ENCODE data around the gene NPPA. TPM values are rescaled to one million over a fixed set of nuclear protein-coding genes. Genes with fewer than 3 reads are reported as not detected.

NPPA gene
- total and polyA plus RNA-seq, 12 donors: 0.17 to 2.7 TPM; not detected in 10

GRCh38 chr1:11872545-11872944 is 25.0 kb upstream of the NPPA start:
- WGBS, 4 donors: 59 to 64% (median 62%) methylated on average over 5 to 7 of the region's 7 CpGs
- intact Hi-C loops (cut with DNase I): no loop called here

GRCh38 chr1:11869650-11870207 is 22.1 kb upstream of the NPPA start:
- WGBS, 4 donors: 65 to 86% (median 83%) methylated on average over 2 to 5 of the region's 5 CpGs
- no peak for DNase-seq
- no peak overlapping the region for H3K27ac ChIP-seq
- H3K9me3 ChIP-seq (replicated peaks in 1 of 3): no peaks in the 10 kb centered on the region
- no peaks in the 10 kb centered on the region for H3K27me3 ChIP-seq
- no peaks in the 10 kb centered on the region for H3K4me1 ChIP-seq (replicated peaks in 1 of 2)
- H3K36me3 ChIP-seq (replicated peaks in 1 of 2): no peaks in the 10 kb centered on the region
- no peak overlapping the region for H3K4me3 ChIP-seq
- intact Hi-C loops (cut with DNase I): no loop called here
- TF ChIP-seq POLR2A (IDR thresholded peaks at IDR 0.05) (no peak), CTCF (IDR thresholded peaks at IDR 0.05) (no peak)

More at GRCh38 chr1:11872545-11872944, 25.0 kb upstream of the NPPA start:
- no peak for DNase-seq
- Histone ChIP-seq H3K27me3 (no peaks in the 10 kb centered on the region), H3K27ac (no peak overlapping the region), H3K9me3 (replicated peaks in 1 of 3) (no peaks in the 10 kb centered on the region), H3K36me3 (replicated peaks in 1 of 2) (no peaks in the 10 kb centered on the region), H3K4me3 (no peak overlapping the region), H3K4me1 (replicated peaks in 1 of 2) (no peaks in the 10 kb centered on the region)
- TF ChIP-seq POLR2A (IDR thresholded peaks at IDR 0.05) (no peak), CTCF (IDR thresholded peaks at IDR 0.05) (no peak)

DNA sequence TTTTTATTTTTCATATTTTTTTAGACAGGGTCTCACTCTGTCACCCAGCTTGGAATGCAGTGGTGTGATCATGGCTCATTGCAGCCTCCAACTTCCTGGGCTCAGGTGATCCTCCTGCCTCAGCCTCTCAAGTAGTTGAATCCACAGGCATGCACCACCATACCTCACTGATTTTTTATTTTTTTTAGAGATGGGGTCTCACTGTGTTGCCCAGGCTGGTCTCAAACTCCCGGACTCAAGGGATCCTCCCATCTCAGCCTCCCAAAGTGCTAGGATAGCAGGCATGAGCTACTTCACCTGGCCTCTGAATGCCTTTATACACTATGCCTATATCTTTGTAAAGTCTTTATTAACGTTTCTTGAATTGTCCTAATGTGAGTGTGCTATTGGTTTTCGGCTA is 21.5 kb upstream of the NPPA start:
- Histone ChIP-seq H3K4me1 (replicated peaks in 1 of 2) (no peaks in the 10 kb centered on the region), H3K9me3 (replicated peaks in 1 of 3) (no peaks in the 10 kb centered on the region), H3K27ac (no peak overlapping the region), H3K4me3 (no peak overlapping the region), H3K27me3 (no peaks in the 10 kb centered on the region), H3K36me3 (replicated peaks in 1 of 2) (no peaks in the 10 kb centered on the region)
- intact Hi-C loops (cut with DNase I): no loop called here
- TF ChIP-seq POLR2A (IDR thresholded peaks at IDR 0.05) (no peak), CTCF (IDR thresholded peaks at IDR 0.05) (no peak)
- no peak for DNase-seq
- WGBS, 4 donors: 76 to 87% (median 82%) methylated on average over 3 of the region's 3 CpGs

- intact Hi-C loops (cut with DNase I): no loop called here
- no peaks in the 10 kb centered on the region for H3K9me3 ChIP-seq (replicated peaks in 1 of 3)
- H3K4me3 ChIP-seq: no peak overlapping the region
- H3K36me3 ChIP-seq (replicated peaks in 1 of 2): no peaks in the 10 kb centered on the region
- TF ChIP-seq POLR2A (IDR thresholded peaks at IDR 0.05): no peak
- TF ChIP-seq CTCF (IDR thresholded peaks at IDR 0.05): no peak
- no peak overlapping the region for H3K27ac ChIP-seq
- no peaks in the 10 kb centered on the region for H3K4me1 ChIP-seq (replicated peaks in 1 of 2)
- no peaks in the 10 kb centered on the region for H3K27me3 ChIP-seq
- WGBS, 4 donors: 68 to 78% (median 68%) methylated on average over 12 to 13 of the region's 13 CpGs
- DNase-seq: no peak
Measured at GRCh38 chr1:11868331-11868980, 20.9 kb upstream of the NPPA start.

All from adrenal gland (tissue), 12 donors.